OCI-LY7 (cell line): ENCODE results near the gene TAF13.

Experiments used
- EZH2phosphoT487 ChIP-seq: fragments of 200-600 bp; sonication (generic); IDR thresholded peaks from 2 replicates; pipeline ENCODE4 v1.6.1; 2018; ENCODE audit warnings: low read depth, borderline replicate concordance, mild to moderate bottlenecking, mixed run types, antibody characterized with exemption, low read length, moderate library complexity, mixed read lengths
- TF ChIP-seq, protein P1 (sequence below): fragments of 200-600 bp; sonication (generic); conservative IDR thresholded peaks from 2 replicates; pipeline ENCODE4 v1.5.1; 2014; ENCODE audit warnings: mild to moderate bottlenecking, antibody characterized with exemption, low read length, moderate library complexity, mixed read lengths

DNA sequence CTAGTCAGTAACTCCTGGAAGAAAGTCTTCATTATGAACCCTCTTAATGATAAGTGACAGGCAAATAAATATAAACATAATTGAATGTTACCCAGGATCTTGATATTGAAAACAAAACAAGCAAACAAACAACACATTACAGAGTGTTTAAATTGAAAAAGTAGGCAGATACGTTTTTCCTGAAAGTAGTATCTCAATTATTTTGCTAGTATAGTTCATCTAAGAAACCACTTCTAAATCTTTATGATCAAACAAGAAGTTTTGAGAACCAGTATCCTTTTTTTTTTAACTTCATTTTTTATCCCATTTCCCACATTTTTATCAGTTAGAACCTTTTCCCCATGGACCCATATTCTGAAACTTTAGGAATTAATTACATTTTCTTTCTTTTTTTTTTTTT lies 30.2 kb downstream of the TAF13 start:
- TF ChIP-seq, protein P1, sequence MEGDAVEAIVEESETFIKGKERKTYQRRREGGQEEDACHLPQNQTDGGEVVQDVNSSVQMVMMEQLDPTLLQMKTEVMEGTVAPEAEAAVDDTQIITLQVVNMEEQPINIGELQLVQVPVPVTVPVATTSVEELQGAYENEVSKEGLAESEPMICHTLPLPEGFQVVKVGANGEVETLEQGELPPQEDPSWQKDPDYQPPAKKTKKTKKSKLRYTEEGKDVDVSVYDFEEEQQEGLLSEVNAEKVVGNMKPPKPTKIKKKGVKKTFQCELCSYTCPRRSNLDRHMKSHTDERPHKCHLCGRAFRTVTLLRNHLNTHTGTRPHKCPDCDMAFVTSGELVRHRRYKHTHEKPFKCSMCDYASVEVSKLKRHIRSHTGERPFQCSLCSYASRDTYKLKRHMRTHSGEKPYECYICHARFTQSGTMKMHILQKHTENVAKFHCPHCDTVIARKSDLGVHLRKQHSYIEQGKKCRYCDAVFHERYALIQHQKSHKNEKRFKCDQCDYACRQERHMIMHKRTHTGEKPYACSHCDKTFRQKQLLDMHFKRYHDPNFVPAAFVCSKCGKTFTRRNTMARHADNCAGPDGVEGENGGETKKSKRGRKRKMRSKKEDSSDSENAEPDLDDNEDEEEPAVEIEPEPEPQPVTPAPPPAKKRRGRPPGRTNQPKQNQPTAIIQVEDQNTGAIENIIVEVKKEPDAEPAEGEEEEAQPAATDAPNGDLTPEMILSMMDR: no peak
- TF ChIP-seq EZH2phosphoT487: no peak
